Measurements from ENCODE around the gene USP28.

- no peak for TF ChIP-seq EZH2phosphoT487 (IDR thresholded peaks at IDR 0.05; ENCODE audit: low read length)
- no peak for TF ChIP-seq EZH2 (optimal IDR thresholded peaks at IDR 0.05; ENCODE audit: low read depth, low read length)
Observed at GRCh38 chr11:113881856-113882255, 6.5 kb upstream of the USP28 start.
